ENCODE results near the gene MED15.
"Not testable (repeated sequence)": the region's sequence is repeated elsewhere in the genome, so short reads cannot be mapped to it uniquely, and the experiment has no call there.

The MED15 gene

GRCh38 chr22:20471126-20471833, 36.1 kb upstream of the MED15 start:
- H3K4me3 ChIP-seq (ENCODE audit: low read depth, low read length) = no peak overlapping the region
- no peak for DNase-seq (ENCODE audit: low read depth, low spot score)
- no peak for TF ChIP-seq CTCF (IDR thresholded peaks at IDR 0.05; ENCODE audit: insufficient read depth, low read length, missing control alignments)
- CTCF ChIA-PET = interaction anchor here (1.5 kb wide), 1 partner anchor 15 kb away, joined by 5 read pairs; no protein-coding TSS in a partner anchor
- POLR2A ChIA-PET = no interaction called here

- no peak for TF ChIP-seq CTCF (IDR thresholded peaks at IDR 0.05; ENCODE audit: insufficient read depth, low read length, missing control alignments)
- no peak overlapping the region for H3K4me3 ChIP-seq (ENCODE audit: low read depth, low read length)
- CTCF ChIA-PET = interaction anchor here (0.7 to 1.5 kb wide), 4 partner anchors 8 to 55 kb away, joined by 3 to 4 read pairs (median 4); no protein-coding TSS in a partner anchor
- no peak for DNase-seq (ENCODE audit: low read depth, low spot score)
- POLR2A ChIA-PET = no interaction called here
These were observed 34.6 kb upstream of the MED15 start for GRCh38 chr22:20472629-20473442.

- ChIA-PET CTCF (no interaction called here), POLR2A (no interaction called here)
- TF ChIP-seq CTCF (IDR thresholded peaks at IDR 0.05; ENCODE audit: insufficient read depth, low read length, missing control alignments) = no peak
- DNase-seq (ENCODE audit: low read depth, low spot score) = no peak
- H3K4me3 ChIP-seq (ENCODE audit: low read depth, low read length) = no peak overlapping the region
These were observed 32.3 kb upstream of the MED15 start for GRCh38 chr22:20475115-20475436.

GRCh38 chr22:20475569-20475968, 31.8 kb upstream of the MED15 start:
- DNase-seq (ENCODE audit: low read depth, low spot score); CTCF ChIA-PET; H3K4me3 ChIP-seq (ENCODE audit: low read depth, low read length); POLR2A ChIA-PET: not testable (repeated sequence)

- DNase-seq (ENCODE audit: low read depth, low spot score); H3K4me3 ChIP-seq (ENCODE audit: low read depth, low read length); POLR2A ChIA-PET: not testable (repeated sequence)
- CTCF ChIA-PET = interaction anchor here (1.4 kb wide), 1 partner anchor 24 kb away, joined by 3 read pairs; no protein-coding TSS in a partner anchor
These were observed 29.4 kb upstream of the MED15 start for GRCh38 chr22:20478059-20478458.

- DNase-seq (ENCODE audit: low read depth, low spot score) = no peak
- ChIA-PET POLR2A (no interaction called here), CTCF (interaction anchor here (0.8 to 2.0 kb wide), 2 partner anchors 61 to 265 kb away, joined by 3 to 4 read pairs; no protein-coding TSS in a partner anchor)
- TF ChIP-seq CTCF (IDR thresholded peaks at IDR 0.05; ENCODE audit: insufficient read depth, low read length, missing control alignments) = no peak
- H3K4me3 ChIP-seq (ENCODE audit: low read depth, low read length) = no peak overlapping the region
These were observed 27.7 kb upstream of the MED15 start for GRCh38 chr22:20479612-20480196.

- POLR2A ChIA-PET; H3K4me3 ChIP-seq (ENCODE audit: low read depth, low read length); DNase-seq (ENCODE audit: low read depth, low spot score): not testable (repeated sequence)
- CTCF ChIA-PET = interaction anchor here (0.6 to 2.0 kb wide), 4 partner anchors 19 to 80 kb away, joined by 3 to 7 read pairs (median 4); no protein-coding TSS in a partner anchor
These were observed 24.3 kb upstream of the MED15 start for GRCh38 chr22:20483143-20483506.
